ENCODE data around the gene ESPNL.

DNA sequence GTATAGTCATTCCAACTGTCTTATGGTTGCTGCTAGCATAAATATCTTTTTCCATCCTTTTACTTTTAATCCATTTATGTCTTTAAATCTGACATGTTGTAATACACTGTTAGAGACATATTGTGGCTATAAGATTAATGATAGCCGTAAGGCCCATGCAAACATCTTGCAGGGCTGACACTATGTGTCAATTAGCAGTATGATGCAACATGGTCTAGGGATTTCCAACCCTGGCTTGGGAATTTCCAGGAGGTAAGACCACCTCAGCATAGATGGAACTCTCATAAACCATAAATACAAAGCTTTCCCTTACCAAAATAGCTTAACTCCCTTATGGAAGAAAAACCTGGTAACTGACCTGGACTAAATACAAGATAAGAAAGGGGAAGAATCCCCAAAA lies 22.8 kb upstream of the ESPNL start:
- no peak for TF ChIP-seq CTCF (IDR thresholded peaks at IDR 0.05)
- TF ChIP-seq POLR2A (IDR thresholded peaks at IDR 0.05) = no peak

All from lower leg skin (tissue), 3 donors.